Esophagus muscularis mucosa (tissue), 4 donors: ENCODE measurements around the gene CENPX. TPM values are rescaled to one million over a fixed set of nuclear protein-coding genes. Genes with fewer than 3 reads are reported as not detected.

Source experiments
- DNase-seq: peaks from one replicate; pipeline ENCODE4 v3.0.0-alpha.2; 2017; ENCODE audit errors: extremely low spot score
- H3K27ac ChIP-seq, 4 donors: fragments of 200-600 bp; sonication (generic); replicated peaks in 1 of 4; 1 replicate in 3 of 4; 2 replicates in 1 of 4; pipeline ENCODE4 v1.5.1; 2016 to 2019; ENCODE audit warnings: mild to moderate bottlenecking in 1 of 4
- H3K27me3 ChIP-seq, 4 donors: fragments of 200-600 bp; sonication (generic); one replicate each; pipeline versions ENCODE4 v1.5.1 to v1.6.0; 2016 to 2019
- H3K36me3 ChIP-seq, 4 donors: fragments of 200-600 bp; sonication (generic); one replicate each; pipeline ENCODE4 v1.5.1; 2016 to 2019
- H3K4me1 ChIP-seq, 4 donors: fragments of 200-600 bp; sonication (generic); one replicate each; pipeline ENCODE4 v1.5.1; 2016 to 2019
- H3K4me3 ChIP-seq, 4 donors: fragments of 200-600 bp; sonication (generic); 1 replicate in 2 of 4; 2 replicates in 2 of 4; pipeline ENCODE4 v1.5.1; 2016 to 2019; ENCODE audit warnings: mild to moderate bottlenecking in 4 of 4, moderate library complexity in 1 of 4
- H3K9me3 ChIP-seq, 4 donors: fragments of 200-600 bp; sonication (generic); 1 replicate in 3 of 4; 2 replicates in 1 of 4; pipeline ENCODE4 v1.5.1; 2016 to 2019
- EP300 ChIP-seq: sonication (generic); formaldehyde crosslinking; IDR thresholded peaks from one replicate; pipeline ENCODE4 v1.6.1; 2017; ENCODE audit warnings: antibody characterized with exemption
- POLR2A ChIP-seq: fragments of 450-650 bp; IDR thresholded peaks from one replicate; pipeline ENCODE4 v1.6.1; 2017; ENCODE audit warnings: antibody characterized with exemption, moderate library complexity, mild to moderate bottlenecking, low read depth
- POLR2AphosphoS5 ChIP-seq, 2 donors: sonication (generic); formaldehyde crosslinking; IDR thresholded peaks; one replicate each; pipeline ENCODE4 v1.6.1; 2017; ENCODE audit warnings: antibody characterized with exemption in 2 of 2
- WGBS: methylation state at CpG from one replicate; pipeline ENCODE4 v1.1.5; 2018; 5-methylcytosine and 5-hydroxymethylcytosine counted together
- intact Hi-C: fragments of 100-400 bp; cut with DNase I; formaldehyde crosslinking; loops from one replicate; pipeline ENCODE4 v1.15.1; 2023
- total RNA-seq, 4 donors: library from RNA; depleted of rRNA; stranded (reverse); fragments of >200 nt; gene quantifications; one replicate each; pipeline versions ENCODE4 v1.1.0 to v1.2.1, GENCODE V29; 2016
- TF ChIP-seq, protein P1 (sequence below), 3 experiments: fragments of 200-600 bp in 2 of 3; fragments of 450-650 bp in 1 of 3; sonication (generic) in 2 of 3; IDR thresholded peaks; one replicate each; pipeline ENCODE4 v1.5.1; 2017 to 2019; ENCODE audit warnings: antibody characterized with exemption in 3 of 3, mild to moderate bottlenecking in 2 of 3, moderate library complexity in 1 of 3

The CENPX gene
- total RNA-seq, 4 donors from 2014 or later = 62.5 to 109 (median 95.5) TPM

- intact Hi-C loops = no loop called here
- Histone ChIP-seq H3K27me3 (peaks cover 0 to 5% (median 0%) of the 10 kb centered on the region in 4 donors), H3K27ac (no peak overlapping the region), H3K4me3 (no peak overlapping the region), H3K4me1 (peaks cover 26 to 48% (median 40%) of the 10 kb centered on the region in 4 donors), H3K9me3 (no peaks in the 10 kb centered on the region), H3K36me3 (peaks cover 0 to 30% (median 16%) of the 10 kb centered on the region in 4 donors)
- no peak for TF ChIP-seq EP300
- TF ChIP-seq POLR2A = no peak
- TF ChIP-seq POLR2AphosphoS5 (IDR thresholded peaks at IDR 0.05) = no peak
- TF ChIP-seq, protein P1, sequence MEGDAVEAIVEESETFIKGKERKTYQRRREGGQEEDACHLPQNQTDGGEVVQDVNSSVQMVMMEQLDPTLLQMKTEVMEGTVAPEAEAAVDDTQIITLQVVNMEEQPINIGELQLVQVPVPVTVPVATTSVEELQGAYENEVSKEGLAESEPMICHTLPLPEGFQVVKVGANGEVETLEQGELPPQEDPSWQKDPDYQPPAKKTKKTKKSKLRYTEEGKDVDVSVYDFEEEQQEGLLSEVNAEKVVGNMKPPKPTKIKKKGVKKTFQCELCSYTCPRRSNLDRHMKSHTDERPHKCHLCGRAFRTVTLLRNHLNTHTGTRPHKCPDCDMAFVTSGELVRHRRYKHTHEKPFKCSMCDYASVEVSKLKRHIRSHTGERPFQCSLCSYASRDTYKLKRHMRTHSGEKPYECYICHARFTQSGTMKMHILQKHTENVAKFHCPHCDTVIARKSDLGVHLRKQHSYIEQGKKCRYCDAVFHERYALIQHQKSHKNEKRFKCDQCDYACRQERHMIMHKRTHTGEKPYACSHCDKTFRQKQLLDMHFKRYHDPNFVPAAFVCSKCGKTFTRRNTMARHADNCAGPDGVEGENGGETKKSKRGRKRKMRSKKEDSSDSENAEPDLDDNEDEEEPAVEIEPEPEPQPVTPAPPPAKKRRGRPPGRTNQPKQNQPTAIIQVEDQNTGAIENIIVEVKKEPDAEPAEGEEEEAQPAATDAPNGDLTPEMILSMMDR (IDR thresholded peaks at IDR 0.05) = no peak
- WGBS = 90% methylated on average over 25 of the region's 25 CpGs
- DNase-seq = no peak
Measured at GRCh38 chr17:82025401-82026107, 2.9 kb upstream of the CENPX start.

- Histone ChIP-seq H3K4me3 (no peak overlapping the region), H3K27ac (no peak overlapping the region), H3K36me3 (peaks cover 0 to 30% (median 16%) of the 10 kb centered on the region in 4 donors), H3K4me1 (peaks cover 24 to 48% (median 39%) of the 10 kb centered on the region in 4 donors), H3K27me3 (peaks cover 0 to 5% (median 0%) of the 10 kb centered on the region in 4 donors), H3K9me3 (no peaks in the 10 kb centered on the region)
- intact Hi-C loops = no loop called here
- TF ChIP-seq, protein P1 (IDR thresholded peaks at IDR 0.05) = no peak
- no peak for TF ChIP-seq POLR2A
- TF ChIP-seq EP300 = no peak
- no peak for TF ChIP-seq POLR2AphosphoS5 (IDR thresholded peaks at IDR 0.05)
- WGBS = 90% methylated on average over 8 of the region's 17 CpGs
- no peak for DNase-seq
Measured at GRCh38 chr17:82024859-82025258, 2.2 kb upstream of the CENPX start.

- no peak for DNase-seq
- Histone ChIP-seq H3K27me3 (no peaks in the 10 kb centered on the region), H3K4me1 (peaks cover 26 to 50% (median 38%) of the 10 kb centered on the region in 4 donors), H3K4me3 (peak overlapping the region; percentile 78 to 96 (median 86)), H3K36me3 (peaks cover 0 to 35% (median 17%) of the 10 kb centered on the region in 4 donors), H3K9me3 (no peaks in the 10 kb centered on the region), H3K27ac (peak overlapping the region in 3 of 4 donors; percentile 56 to 63 (median 59))
- intact Hi-C loops = no loop called here
- WGBS = 11% methylated on average over 16 of the region's 55 CpGs
- TF ChIP-seq POLR2A (no peak), POLR2AphosphoS5 (IDR thresholded peaks at IDR 0.05) (no peak), EP300 (no peak)
- TF ChIP-seq, protein P1 (IDR thresholded peaks at IDR 0.05) = no peak
Measured at GRCh38 chr17:82023447-82024241, 966 bp upstream of the CENPX start.

GRCh38 chr17:82022981-82023446 lies 336 bp upstream of the CENPX start, which contains the start of gene LRRC45:
TSS of gene LRRC45 (plus strand) at chr17:82023305. CDS start at chr17:82023644, 339 bp downstream.
- Histone ChIP-seq H3K4me3 (peak within 1 kb of the TSS; percentile 83 to 96 (median 86)), H3K27ac (peak within 1 kb of the TSS; percentile 64 to 83 (median 75)), H3K27me3 (no peaks in the 10 kb centered on the region), H3K9me3 (no peaks in the 10 kb centered on the region), H3K36me3 (peaks cover 0 to 35% (median 19%) of the 10 kb centered on the region in 4 donors), H3K4me1 (peaks cover 26 to 50% (median 38%) of the 10 kb centered on the region in 4 donors)
- TF ChIP-seq EP300 (no peak), POLR2AphosphoS5 (IDR thresholded peaks at IDR 0.05) (peak in 1 of 2 donors; percentile 73)
- TF ChIP-seq, protein P1 (IDR thresholded peaks at IDR 0.05) = peak in 1 of 3 experiments; percentile 39
- intact Hi-C loops = no loop called here
- DNase-seq = peak; percentile 100
- 0% methylated on average over 16 of the region's 42 CpGs for WGBS
